GM13976 (cell line): ENCODE results near the gene OCA2.
"Not testable (repeated sequence)": the region's sequence is repeated elsewhere in the genome, so short reads cannot be mapped to it uniquely, and the experiment has no call there.

Experiments used
- DNase-seq: peaks from one replicate; pipeline ENCODE4 v3.0.0; 2012; ENCODE audit warnings: low spot score
- CTCF ChIP-seq: IDR thresholded peaks from 2 replicates; pipeline ENCODE4 v1.5.1; 2012; ENCODE audit warnings: borderline replicate concordance, mild to moderate bottlenecking; ENCODE audit not compliant: insufficient read depth; ENCODE audit errors: extremely low read depth, missing control alignments, control extremely low read depth
- in situ Hi-C: fragments of 300-500 bp; cut with MboI; formaldehyde crosslinking; loops from one replicate; pipeline ENCODE4 v1.12.0; 2022; ENCODE audit warnings: low sequenced_read_pairs, mixed read lengths, inconsistent platforms; ENCODE audit not compliant: unreplicated experiment

Gene OCA2

GRCh38 chr15:28014623-28015200, 84.4 kb downstream of the OCA2 start:
- no peak for TF ChIP-seq CTCF
- DNase-seq: no peak
- in situ Hi-C loops: no loop called here

- no peak for TF ChIP-seq CTCF
- in situ Hi-C loops: no loop called here
- no peak for DNase-seq
Observed at GRCh38 chr15:28013976-28014375, 85.1 kb downstream of the OCA2 start.

- in situ Hi-C loops: no loop called here
- TF ChIP-seq CTCF: no peak
Observed at GRCh38 chr15:28013480-28013879, 85.6 kb downstream of the OCA2 start.

GRCh38 chr15:28012231-28012630, 86.9 kb downstream of the OCA2 start:
- no peak for DNase-seq
- in situ Hi-C loops: no loop called here
- TF ChIP-seq CTCF: no peak

More at GRCh38 chr15:28013480-28013879, 85.6 kb downstream of the OCA2 start:
- no peak for DNase-seq

- in situ Hi-C loops, DNase-seq: not testable (repeated sequence)
Observed at GRCh38 chr15:28008175-28008574, 90.9 kb downstream of the OCA2 start.

- no peak for TF ChIP-seq CTCF
- no peak for DNase-seq
- in situ Hi-C loops: no loop called here
Observed at GRCh38 chr15:28006116-28006905, 92.8 kb downstream of the OCA2 start.

GRCh38 chr15:28005004-28005527, 94.0 kb downstream of the OCA2 start:
- in situ Hi-C loops: no loop called here
- no peak for DNase-seq
- TF ChIP-seq CTCF: no peak
